A673 (cell line): Measurements from ENCODE around the gene AMZ2. TPM values are rescaled to one million over a fixed set of nuclear protein-coding genes. Genes with fewer than 3 reads are reported as not detected.
"Not testable (repeated sequence)": the region's sequence is repeated elsewhere in the genome, so short reads cannot be mapped to it uniquely, and the experiment has no call there.

Experiments used
- BruUV-seq: library from RNA; stranded (reverse); fragments of 400-500 nt; replicated peaks from 2 replicates; lab custom pipeline; 2021; lab: Mats Ljungman, UMichigan
- CTCF ChIA-PET: fragments of 300-600 bp; sonication (Branson Sonifier 250); formaldehyde crosslinking; loops from one replicate; lab custom pipeline; 2022; ENCODE audit warnings: antibody characterized with exemption; lab: Charles Lee
- POLR2A ChIA-PET: fragments of 300-600 bp; sonication (Branson Sonifier 250); formaldehyde crosslinking; loops from one replicate; lab custom pipeline; 2022; ENCODE audit warnings: antibody characterized with exemption; ENCODE audit not compliant: low non-redundant PET; lab: Charles Lee
- DNase-seq: peaks from one replicate; pipeline ENCODE4 v3.0.0-alpha.2; 2015; ENCODE audit warnings: low spot score
- H3K27ac ChIP-seq: fragments of 200-600 bp; sonication (generic); 2 replicates; pipeline ENCODE4 v1.5.1; 2016; ENCODE audit warnings: mixed run types, low read depth, mild to moderate bottlenecking, mixed read lengths, antibody characterized with exemption, low read length; ENCODE audit not compliant: poor library complexity, severe bottlenecking
- H3K27me3 ChIP-seq: fragments of 200-600 bp; sonication (generic); replicated peaks from 2 replicates; pipeline ENCODE4 v1.6.1; 2017; ENCODE audit warnings: mixed run types, low read depth, mild to moderate bottlenecking, mixed read lengths, antibody characterized with exemption, low read length; ENCODE audit not compliant: insufficient read depth, poor library complexity
- H3K36me3 ChIP-seq: fragments of 200-600 bp; sonication (generic); 2 replicates; pipeline ENCODE4 v1.6.1; 2016; ENCODE audit warnings: mixed run types, mild to moderate bottlenecking, mixed read lengths, antibody characterized with exemption, low read length; ENCODE audit not compliant: insufficient read depth, poor library complexity, severe bottlenecking
- H3K4me1 ChIP-seq: fragments of 200-600 bp; sonication (generic); 2 replicates; pipeline ENCODE4 v1.6.1; 2017; ENCODE audit warnings: mixed run types, mild to moderate bottlenecking, mixed read lengths, antibody characterized with exemption, low read length; ENCODE audit not compliant: insufficient read depth, poor library complexity, severe bottlenecking
- H3K4me3 ChIP-seq: fragments of 200-600 bp; sonication (generic); 2 replicates; pipeline ENCODE4 v1.5.1; 2016; ENCODE audit warnings: low read depth, mixed run types, mild to moderate bottlenecking, mixed read lengths, low read length; ENCODE audit not compliant: poor library complexity, severe bottlenecking
- H3K9me3 ChIP-seq: fragments of 200-600 bp; sonication (generic); 2 replicates; pipeline ENCODE4 v1.6.1; 2016; ENCODE audit warnings: mixed run types, low read depth, mild to moderate bottlenecking, mixed read lengths, antibody characterized with exemption, low read length; ENCODE audit not compliant: poor library complexity, severe bottlenecking
- CTCF ChIP-seq: fragments of 300-800, 200-600 bp; sonication (generic); conservative IDR thresholded peaks from 2 replicates; pipeline ENCODE4 v1.5.1; 2017; ENCODE audit warnings: low read depth, mild to moderate bottlenecking, antibody characterized with exemption, low read length, moderate library complexity, mixed read lengths
- EZH2 ChIP-seq: fragments of 200-600 bp; sonication (generic); IDR thresholded peaks from 2 replicates; pipeline ENCODE4 v1.6.1; 2017; ENCODE audit warnings: borderline replicate concordance, low read depth, mild to moderate bottlenecking, mixed read lengths, antibody characterized with exemption, low read length; ENCODE audit not compliant: poor library complexity, severe bottlenecking
- intact Hi-C: fragments of 100-400 bp; cut with micrococcal nuclease; formaldehyde crosslinking; loops from one replicate; pipeline ENCODE4 v1.10.0; 2022; ENCODE audit not compliant: unreplicated experiment
- total RNA-seq: library from RNA; stranded (reverse); gene quantifications from 2 replicates; pipeline ENCODE4 v1.2.3, GENCODE V29; 2021

AMZ2 gene
- total RNA-seq, 1 experiment from 2014 or later: 80.4 TPM

- Histone ChIP-seq H3K4me3 (no peak overlapping the region), H3K27me3 (no peaks in the 10 kb centered on the region), H3K36me3 (peaks cover 27% of the 10 kb centered on the region), H3K4me1 (no peaks in the 10 kb centered on the region), H3K9me3 (no peaks in the 10 kb centered on the region), H3K27ac (no peak overlapping the region)
- BruUV-seq: no TSS peak
- TF ChIP-seq EZH2 (no peak), CTCF (no peak)
- ChIA-PET CTCF (no interaction called here), POLR2A (interaction anchor here (0.6 to 0.7 kb wide), 2 partner anchors 9 to 960 kb away, joined by 6 to 10 read pairs; no protein-coding TSS in a partner anchor)
- no peak for DNase-seq
- intact Hi-C loops: no loop called here
Measured at GRCh38 chr17:68255731-68256538, 8.1 kb downstream of the AMZ2 start.

- H3K9me3 ChIP-seq, intact Hi-C loops, CTCF ChIA-PET, POLR2A ChIA-PET, H3K27ac ChIP-seq, DNase-seq, H3K27me3 ChIP-seq, H3K4me1 ChIP-seq, H3K4me3 ChIP-seq, BruUV-seq: not testable (repeated sequence)
- peaks cover 20% of the 10 kb centered on the region for H3K36me3 ChIP-seq
Measured at GRCh38 chr17:68256701-68257100, 8.9 kb downstream of the AMZ2 start.

GRCh38 chr17:68257934-68258333 is 10.1 kb downstream of the AMZ2 start:
- intact Hi-C loops: no loop called here
- no TSS peak for BruUV-seq
- CTCF ChIA-PET: no interaction called here
- Histone ChIP-seq H3K27ac (no peak overlapping the region), H3K4me3 (no peak overlapping the region), H3K36me3 (peaks cover 14% of the 10 kb centered on the region), H3K9me3 (no peaks in the 10 kb centered on the region), H3K4me1 (no peaks in the 10 kb centered on the region), H3K27me3 (no peaks in the 10 kb centered on the region)
- no peak for DNase-seq
- POLR2A ChIA-PET: no interaction called here
- TF ChIP-seq EZH2: no peak
- no peak for TF ChIP-seq CTCF

GRCh38 chr17:68258890-68259647 is 11.2 kb downstream of the AMZ2 start:
- POLR2A ChIA-PET, H3K27me3 ChIP-seq, CTCF ChIA-PET, H3K4me1 ChIP-seq, H3K9me3 ChIP-seq, H3K27ac ChIP-seq, DNase-seq, intact Hi-C loops, H3K4me3 ChIP-seq, BruUV-seq: not testable (repeated sequence)
- H3K36me3 ChIP-seq: peaks cover 14% of the 10 kb centered on the region

- H3K4me3 ChIP-seq, H3K4me1 ChIP-seq, DNase-seq, BruUV-seq, intact Hi-C loops, CTCF ChIA-PET, H3K27me3 ChIP-seq, H3K9me3 ChIP-seq, POLR2A ChIA-PET, H3K27ac ChIP-seq: not testable (repeated sequence)
- peaks cover 12% of the 10 kb centered on the region for H3K36me3 ChIP-seq
Measured at GRCh38 chr17:68259648-68259951, 11.8 kb downstream of the AMZ2 start.
